Liver (tissue), 9 donors: ENCODE results near the gene VSX2. TPM values are rescaled to one million over a fixed set of nuclear protein-coding genes. Genes with fewer than 3 reads are reported as not detected.

Experiments
- DNase-seq: peaks from one replicate; pipeline ENCODE4 v3.0.0-alpha.2; 2017; ENCODE audit warnings: low spot score
- H3K27ac ChIP-seq, 2 donors: one replicate each; pipeline ENCODE4 v1.7.0; 2013; ENCODE audit warnings: inconsistent platforms in 2 of 2, low read length in 2 of 2, control low read depth in 1 of 2, low read depth in 1 of 2, mild to moderate bottlenecking in 1 of 2
- H3K27me3 ChIP-seq, 4 donors: one replicate each; pipeline versions ENCODE4 v1.6.1 to v1.7.0; 2013; ENCODE audit warnings: low read length in 3 of 4, inconsistent platforms in 1 of 4, mild to moderate bottlenecking in 1 of 4, moderate library complexity in 1 of 4; ENCODE audit not compliant: control insufficient read depth in 4 of 4, insufficient read depth in 4 of 4
- H3K36me3 ChIP-seq, 4 donors: one replicate each; pipeline versions ENCODE4 v1.6.1 to v1.7.0; 2013; ENCODE audit warnings: low read length in 3 of 4, mild to moderate bottlenecking in 3 of 4, low read depth in 1 of 4, moderate library complexity in 1 of 4; ENCODE audit not compliant: control insufficient read depth in 4 of 4, insufficient read depth in 3 of 4
- H3K4me1 ChIP-seq, 4 donors: one replicate each; pipeline versions ENCODE4 v1.6.1 to v1.7.0; 2013; ENCODE audit warnings: low read length in 3 of 4, mild to moderate bottlenecking in 3 of 4, moderate library complexity in 1 of 4; ENCODE audit not compliant: control insufficient read depth in 4 of 4, insufficient read depth in 4 of 4
- H3K4me3 ChIP-seq, 3 donors: one replicate each; pipeline versions ENCODE4 v1.6.1 to v1.7.0; 2013; ENCODE audit warnings: low read length in 3 of 3, control low read depth in 1 of 3, low read depth in 1 of 3, mild to moderate bottlenecking in 1 of 3
- H3K9ac ChIP-seq, 2 donors: one replicate each; pipeline ENCODE4 v1.7.0; 2013; ENCODE audit warnings: low read length in 2 of 2, mild to moderate bottlenecking in 2 of 2, moderate library complexity in 2 of 2, control low read depth in 1 of 2, low read depth in 1 of 2
- H3K9me3 ChIP-seq, 4 donors: one replicate each; pipeline versions ENCODE4 v1.6.1 to v1.7.0; 2013; ENCODE audit warnings: low read length in 3 of 4; ENCODE audit not compliant: control insufficient read depth in 4 of 4
- EGR1 ChIP-seq, 2 donors: IDR thresholded peaks; 2 replicates each; pipeline ENCODE4 v1.6.1; 2016 to 2018; ENCODE audit warnings: antibody characterized with exemption in 2 of 2, low read depth in 2 of 2
- FOXA2 ChIP-seq: IDR thresholded peaks from 2 replicates; pipeline ENCODE4 v1.6.1; 2016; ENCODE audit warnings: antibody characterized with exemption
- GABPA ChIP-seq, 2 donors: IDR thresholded peaks in 1 of 2; conservative IDR thresholded peaks in 1 of 2; 2 replicates each; pipeline ENCODE4 v1.6.1; 2016; ENCODE audit warnings: antibody characterized with exemption in 2 of 2, mild to moderate bottlenecking in 1 of 2, moderate library complexity in 1 of 2
- HNF4A ChIP-seq, 2 donors: conservative IDR thresholded peaks; 2 replicates each; pipeline ENCODE4 v1.6.1; 2016; ENCODE audit warnings: antibody characterized with exemption in 2 of 2, mild to moderate bottlenecking in 2 of 2
- HNF4G ChIP-seq: IDR thresholded peaks from 2 replicates; pipeline ENCODE4 v1.6.1; 2016; ENCODE audit warnings: antibody characterized with exemption
- JUND ChIP-seq, 2 donors: IDR thresholded peaks; 2 replicates each; pipeline ENCODE4 v1.6.1; 2016; ENCODE audit warnings: antibody characterized with exemption in 2 of 2
- NR2F2 ChIP-seq: IDR thresholded peaks from 2 replicates; pipeline ENCODE4 v1.6.1; 2016; ENCODE audit warnings: antibody characterized with exemption
- SP1 ChIP-seq: IDR thresholded peaks from 2 replicates; pipeline ENCODE4 v1.6.1; 2018; ENCODE audit warnings: antibody characterized with exemption, mild to moderate bottlenecking
- TAF1 ChIP-seq: conservative IDR thresholded peaks from 2 replicates; pipeline ENCODE4 v1.6.1; 2016; ENCODE audit warnings: antibody characterized with exemption, mild to moderate bottlenecking
- YY1 ChIP-seq: IDR thresholded peaks from 2 replicates; pipeline ENCODE4 v1.6.1; 2016; ENCODE audit warnings: antibody characterized with exemption, mild to moderate bottlenecking
- WGBS: extraction: QIAGEN DNeasy Blood & Tissue Kit; methylation state at CpG from one replicate; pipeline ENCODE4 v1.1.7; 2013; 5-methylcytosine and 5-hydroxymethylcytosine counted together
- polyA plus RNA-seq, 2 donors: library from polyadenylated mRNA; stranded (reverse) in 1 of 2; unstranded in 1 of 2; fragments of 200-250 nt in 1 of 2; fragments of >200 nt in 1 of 2; fragmentation: Nextera tagmentation in 1 of 2; extraction: Ambion mirVana in 1 of 2; gene quantifications; one replicate each; pipeline versions ENCODE4 v1.2.1 to v1.2.3, GENCODE V29; 2013 to 2015
- total RNA-seq, 2 donors: library from RNA; depleted of rRNA; stranded (reverse); fragments of >200 nt; gene quantifications; one replicate each; pipeline ENCODE4 v1.2.3, GENCODE V29; 2014
- TF ChIP-seq, protein P1 (sequence below): IDR thresholded peaks from 2 replicates; pipeline ENCODE4 v1.6.1; 2016; ENCODE audit warnings: antibody characterized with exemption
- TF ChIP-seq, protein P2 (sequence below): IDR thresholded peaks from 2 replicates; pipeline ENCODE4 v1.6.1; 2016; ENCODE audit warnings: antibody characterized with exemption, mild to moderate bottlenecking
- TF ChIP-seq, protein P3 (sequence below): fragments of 150-350 bp; IDR thresholded peaks from 2 replicates; pipeline ENCODE4 v1.5.1; 2017; ENCODE audit warnings: improper control_type of control experiment, low read depth, low read length; ENCODE audit not compliant: missing input control
- TF ChIP-seq, protein P4 (sequence below): IDR thresholded peaks from 2 replicates; pipeline ENCODE4 v1.6.1; 2016; ENCODE audit warnings: antibody characterized with exemption
- donor health status: healthy.
- donor health status: healthy.
- donor health status: healthy.
- donor health status: healthy.
- donor health status: healthy.

Gene VSX2
- not detected for total RNA-seq
- polyA plus RNA-seq = not detected

DNA sequence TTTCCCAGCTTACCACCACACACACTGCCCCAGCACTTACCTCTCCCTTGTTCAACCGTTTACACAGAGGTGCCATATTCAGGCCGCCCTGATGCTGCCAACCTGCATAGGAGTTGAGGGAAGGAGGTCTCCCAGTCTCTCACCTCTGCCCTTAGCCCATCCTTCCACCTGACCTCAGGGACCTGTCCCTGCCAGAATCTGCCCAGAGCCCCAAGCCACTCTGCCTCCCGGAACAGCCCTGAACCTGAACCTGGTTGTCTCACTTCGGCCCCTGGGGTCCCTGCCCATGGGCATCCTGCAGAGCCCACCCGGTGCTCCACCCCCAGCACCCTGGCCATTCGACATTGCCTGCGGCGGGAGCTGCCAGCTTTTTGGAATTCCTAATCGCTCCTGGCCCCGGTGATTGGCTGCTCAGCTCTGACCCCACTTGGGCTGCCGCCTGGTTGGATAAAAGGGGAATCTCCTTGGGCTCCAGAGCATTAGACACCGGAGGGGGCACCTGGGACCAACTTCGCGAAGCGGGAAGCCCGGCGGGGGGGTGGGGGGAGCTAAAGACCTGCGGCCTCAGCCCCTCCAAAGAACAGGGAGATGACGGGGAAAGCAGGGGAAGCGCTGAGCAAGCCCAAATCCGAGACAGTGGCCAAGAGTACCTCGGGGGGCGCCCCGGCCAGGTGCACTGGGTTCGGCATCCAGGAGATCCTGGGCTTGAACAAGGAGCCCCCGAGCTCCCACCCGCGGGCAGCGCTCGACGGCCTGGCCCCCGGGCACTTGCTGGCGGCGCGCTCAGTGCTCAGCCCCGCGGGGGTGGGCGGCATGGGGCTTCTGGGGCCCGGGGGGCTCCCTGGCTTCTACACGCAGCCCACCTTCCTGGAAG is at the start of gene VSX2:
TSS of gene VSX2 (plus strand) at position 476 of the 874 bp plus-strand sequence. CDS start at position 589, 113 bp downstream.
- Histone ChIP-seq H3K9me3 (no peaks in the 10 kb centered on the region), H3K4me3 (peak within 1 kb of the TSS in 1 of 3 donors; percentile 30), H3K27ac (no peak within 1 kb of the TSS), H3K36me3 (no peaks in the 10 kb centered on the region), H3K4me1 (peaks cover 11 to 20% (median 14%) of the 10 kb centered on the region in 4 donors), H3K9ac (no peak within 1 kb of the TSS), H3K27me3 (peaks cover 6 to 27% (median 17%) of the 10 kb centered on the region in 4 donors)
- TF ChIP-seq SP1 (no peak), EGR1 (IDR thresholded peaks at IDR 0.05; ENCODE audit: low read depth in 2 of 2) (no peak), YY1 (no peak), GABPA (IDR thresholded peaks at IDR 0.05 in 1 of 2, conservative IDR thresholded peaks at IDR 0.05 in 1 of 2) (no peak), JUND (IDR thresholded peaks at IDR 0.05) (no peak), FOXA2 (no peak), TAF1 (no peak), NR2F2 (no peak), HNF4G (no peak), HNF4A (conservative IDR thresholded peaks at IDR 0.05) (no peak)
- TF ChIP-seq, protein P1, sequence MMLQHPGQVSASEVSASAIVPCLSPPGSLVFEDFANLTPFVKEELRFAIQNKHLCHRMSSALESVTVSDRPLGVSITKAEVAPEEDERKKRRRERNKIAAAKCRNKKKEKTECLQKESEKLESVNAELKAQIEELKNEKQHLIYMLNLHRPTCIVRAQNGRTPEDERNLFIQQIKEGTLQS = no peak
- TF ChIP-seq, protein P2, sequence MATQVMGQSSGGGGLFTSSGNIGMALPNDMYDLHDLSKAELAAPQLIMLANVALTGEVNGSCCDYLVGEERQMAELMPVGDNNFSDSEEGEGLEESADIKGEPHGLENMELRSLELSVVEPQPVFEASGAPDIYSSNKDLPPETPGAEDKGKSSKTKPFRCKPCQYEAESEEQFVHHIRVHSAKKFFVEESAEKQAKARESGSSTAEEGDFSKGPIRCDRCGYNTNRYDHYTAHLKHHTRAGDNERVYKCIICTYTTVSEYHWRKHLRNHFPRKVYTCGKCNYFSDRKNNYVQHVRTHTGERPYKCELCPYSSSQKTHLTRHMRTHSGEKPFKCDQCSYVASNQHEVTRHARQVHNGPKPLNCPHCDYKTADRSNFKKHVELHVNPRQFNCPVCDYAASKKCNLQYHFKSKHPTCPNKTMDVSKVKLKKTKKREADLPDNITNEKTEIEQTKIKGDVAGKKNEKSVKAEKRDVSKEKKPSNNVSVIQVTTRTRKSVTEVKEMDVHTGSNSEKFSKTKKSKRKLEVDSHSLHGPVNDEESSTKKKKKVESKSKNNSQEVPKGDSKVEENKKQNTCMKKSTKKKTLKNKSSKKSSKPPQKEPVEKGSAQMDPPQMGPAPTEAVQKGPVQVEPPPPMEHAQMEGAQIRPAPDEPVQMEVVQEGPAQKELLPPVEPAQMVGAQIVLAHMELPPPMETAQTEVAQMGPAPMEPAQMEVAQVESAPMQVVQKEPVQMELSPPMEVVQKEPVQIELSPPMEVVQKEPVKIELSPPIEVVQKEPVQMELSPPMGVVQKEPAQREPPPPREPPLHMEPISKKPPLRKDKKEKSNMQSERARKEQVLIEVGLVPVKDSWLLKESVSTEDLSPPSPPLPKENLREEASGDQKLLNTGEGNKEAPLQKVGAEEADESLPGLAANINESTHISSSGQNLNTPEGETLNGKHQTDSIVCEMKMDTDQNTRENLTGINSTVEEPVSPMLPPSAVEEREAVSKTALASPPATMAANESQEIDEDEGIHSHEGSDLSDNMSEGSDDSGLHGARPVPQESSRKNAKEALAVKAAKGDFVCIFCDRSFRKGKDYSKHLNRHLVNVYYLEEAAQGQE = no peak
- TF ChIP-seq, protein P3, sequence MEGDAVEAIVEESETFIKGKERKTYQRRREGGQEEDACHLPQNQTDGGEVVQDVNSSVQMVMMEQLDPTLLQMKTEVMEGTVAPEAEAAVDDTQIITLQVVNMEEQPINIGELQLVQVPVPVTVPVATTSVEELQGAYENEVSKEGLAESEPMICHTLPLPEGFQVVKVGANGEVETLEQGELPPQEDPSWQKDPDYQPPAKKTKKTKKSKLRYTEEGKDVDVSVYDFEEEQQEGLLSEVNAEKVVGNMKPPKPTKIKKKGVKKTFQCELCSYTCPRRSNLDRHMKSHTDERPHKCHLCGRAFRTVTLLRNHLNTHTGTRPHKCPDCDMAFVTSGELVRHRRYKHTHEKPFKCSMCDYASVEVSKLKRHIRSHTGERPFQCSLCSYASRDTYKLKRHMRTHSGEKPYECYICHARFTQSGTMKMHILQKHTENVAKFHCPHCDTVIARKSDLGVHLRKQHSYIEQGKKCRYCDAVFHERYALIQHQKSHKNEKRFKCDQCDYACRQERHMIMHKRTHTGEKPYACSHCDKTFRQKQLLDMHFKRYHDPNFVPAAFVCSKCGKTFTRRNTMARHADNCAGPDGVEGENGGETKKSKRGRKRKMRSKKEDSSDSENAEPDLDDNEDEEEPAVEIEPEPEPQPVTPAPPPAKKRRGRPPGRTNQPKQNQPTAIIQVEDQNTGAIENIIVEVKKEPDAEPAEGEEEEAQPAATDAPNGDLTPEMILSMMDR = no peak
- TF ChIP-seq, protein P4, sequence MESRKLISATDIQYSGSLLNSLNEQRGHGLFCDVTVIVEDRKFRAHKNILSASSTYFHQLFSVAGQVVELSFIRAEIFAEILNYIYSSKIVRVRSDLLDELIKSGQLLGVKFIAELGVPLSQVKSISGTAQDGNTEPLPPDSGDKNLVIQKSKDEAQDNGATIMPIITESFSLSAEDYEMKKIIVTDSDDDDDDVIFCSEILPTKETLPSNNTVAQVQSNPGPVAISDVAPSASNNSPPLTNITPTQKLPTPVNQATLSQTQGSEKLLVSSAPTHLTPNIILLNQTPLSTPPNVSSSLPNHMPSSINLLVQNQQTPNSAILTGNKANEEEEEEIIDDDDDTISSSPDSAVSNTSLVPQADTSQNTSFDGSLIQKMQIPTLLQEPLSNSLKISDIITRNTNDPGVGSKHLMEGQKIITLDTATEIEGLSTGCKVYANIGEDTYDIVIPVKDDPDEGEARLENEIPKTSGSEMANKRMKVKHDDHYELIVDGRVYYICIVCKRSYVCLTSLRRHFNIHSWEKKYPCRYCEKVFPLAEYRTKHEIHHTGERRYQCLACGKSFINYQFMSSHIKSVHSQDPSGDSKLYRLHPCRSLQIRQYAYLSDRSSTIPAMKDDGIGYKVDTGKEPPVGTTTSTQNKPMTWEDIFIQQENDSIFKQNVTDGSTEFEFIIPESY = no peak
- WGBS = 12% methylated on average over 40 of the region's 40 CpGs
- DNase-seq = no peak
